Upper lobe of left lung (tissue), 6 donors: Measurements from ENCODE around the gene DHRS7B. TPM values are rescaled to one million over a fixed set of nuclear protein-coding genes. Genes with fewer than 3 reads are reported as not detected.
"Not testable (repeated sequence)": the region's sequence is repeated elsewhere in the genome, so short reads cannot be mapped to it uniquely, and the experiment has no call there.

Experiments used
- ATAC-seq, 2 donors: fragments of 200-7000 bp; cut with Tn5 transposase; one replicate each; pipeline ENCODE4 v1.9.1; 2022; ENCODE audit warnings: mild to moderate bottlenecking in 2 of 2, moderate library complexity in 2 of 2; ENCODE audit not compliant: low FRiP score in 2 of 2
- DNase-seq, 2 donors: peaks; one replicate each; pipeline ENCODE4 v3.0.0-alpha.2; 2019 to 2020
- H3K27ac ChIP-seq, 4 donors: fragments of 200-600 bp; sonication (generic); one replicate each; pipeline ENCODE4 v1.5.1; 2016 to 2019
- H3K27me3 ChIP-seq, 4 donors: fragments of 200-600 bp; sonication (generic); one replicate each; pipeline ENCODE4 v1.5.1; 2017 to 2019
- H3K36me3 ChIP-seq, 4 donors: fragments of 200-600 bp; sonication (generic); one replicate each; pipeline ENCODE4 v1.5.1; 2016 to 2019
- H3K4me1 ChIP-seq, 4 donors: fragments of 200-600 bp; sonication (generic); one replicate each; pipeline ENCODE4 v1.5.1; 2018 to 2019
- H3K4me3 ChIP-seq, 4 donors: fragments of 200-600 bp; sonication (generic); one replicate each; pipeline ENCODE4 v1.5.1; 2017 to 2019; ENCODE audit warnings: mild to moderate bottlenecking in 2 of 4, moderate library complexity in 1 of 4
- H3K9me3 ChIP-seq, 4 donors: fragments of 200-600 bp; sonication (generic); one replicate each; pipeline ENCODE4 v1.5.1; 2018 to 2019
- CTCF ChIP-seq, 6 experiments: fragments of 450-650 bp in 4 of 6; fragments of 200-600 bp in 2 of 6; sonication (generic) in 2 of 6; IDR thresholded peaks; one replicate each; pipeline ENCODE4 v1.5.1; 2016 to 2019; ENCODE audit warnings: antibody characterized with exemption in 6 of 6
- EP300 ChIP-seq, 4 donors: sonication (generic); formaldehyde crosslinking; IDR thresholded peaks; one replicate each; pipeline ENCODE4 v1.5.1; 2017; ENCODE audit warnings: antibody characterized with exemption in 4 of 4, control low read depth in 2 of 4
- POLR2A ChIP-seq, 4 donors: fragments of 450-650 bp; IDR thresholded peaks; one replicate each; pipeline ENCODE4 v1.5.1; 2016 to 2017; ENCODE audit warnings: antibody characterized with exemption in 4 of 4, mild to moderate bottlenecking in 2 of 4
- POLR2AphosphoS5 ChIP-seq, 2 donors: sonication (generic); formaldehyde crosslinking; IDR thresholded peaks; one replicate each; pipeline ENCODE4 v1.5.1; 2017; ENCODE audit warnings: antibody characterized with exemption in 2 of 2
- WGBS, 2 donors: methylation state at CpG; one replicate each; pipeline ENCODE4 v1.1.5; 2017 to 2018; 5-methylcytosine and 5-hydroxymethylcytosine counted together
- total RNA-seq, 6 donors: library from RNA; depleted of rRNA in 4 of 6; stranded (reverse); fragments of >200 nt in 4 of 6; gene quantifications; one replicate each; pipeline versions ENCODE4 v1.1.0 to v1.2.1, GENCODE V29; 2016 to 2021
- donor health status: DM: no; HTN: no; CAD: no; lungs with moderate emphysema.
- donor health status: DM: no; HTN: yes; CAD: no; lungs with severe emphysema.

Gene DHRS7B
- total RNA-seq, 6 donors from 2014 or later, result 16.8 to 47.2 (median 30.2) TPM

DNA sequence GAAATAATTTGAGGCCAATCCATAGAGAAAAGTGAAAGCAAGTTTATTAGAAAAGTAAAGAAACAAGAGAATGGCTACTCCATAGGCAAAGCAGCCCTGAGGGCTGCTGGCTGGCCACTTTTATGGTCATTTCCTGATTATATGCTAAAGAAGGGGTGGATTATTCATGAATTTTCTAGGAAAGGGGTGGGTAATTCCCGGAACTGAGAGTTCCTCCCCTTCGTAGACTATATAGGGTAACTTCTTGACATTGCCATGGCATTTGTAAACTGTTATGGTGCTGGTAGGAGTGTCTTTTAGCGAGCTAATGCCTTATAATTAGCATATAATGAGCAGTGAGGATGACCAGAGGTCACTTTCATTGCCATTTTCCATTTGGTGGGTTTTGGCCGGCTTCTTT, 4.4 kb downstream of the DHRS7B start:
- no peak overlapping the region for H3K4me3 ChIP-seq
- ATAC-seq (no peak), DNase-seq (no peak)
- no peaks in the 10 kb centered on the region for H3K36me3 ChIP-seq
- peaks cover 0 to 6% (median 3%) of the 10 kb centered on the region in 4 donors for H3K9me3 ChIP-seq
- H3K4me1 ChIP-seq, result peaks cover 12 to 27% (median 14%) of the 10 kb centered on the region in 4 donors
- TF ChIP-seq POLR2AphosphoS5 (IDR thresholded peaks at IDR 0.05) (no peak), CTCF (IDR thresholded peaks at IDR 0.05) (no peak), POLR2A (IDR thresholded peaks at IDR 0.05) (no peak), EP300 (IDR thresholded peaks at IDR 0.05) (no peak)
- H3K27ac ChIP-seq, result peak overlapping the region in 1 of 4 donors; percentile 21
- WGBS, 2 donors, result 48 to 65% methylated on average over 4 of the region's 4 CpGs
- no peaks in the 10 kb centered on the region for H3K27me3 ChIP-seq

DNA sequence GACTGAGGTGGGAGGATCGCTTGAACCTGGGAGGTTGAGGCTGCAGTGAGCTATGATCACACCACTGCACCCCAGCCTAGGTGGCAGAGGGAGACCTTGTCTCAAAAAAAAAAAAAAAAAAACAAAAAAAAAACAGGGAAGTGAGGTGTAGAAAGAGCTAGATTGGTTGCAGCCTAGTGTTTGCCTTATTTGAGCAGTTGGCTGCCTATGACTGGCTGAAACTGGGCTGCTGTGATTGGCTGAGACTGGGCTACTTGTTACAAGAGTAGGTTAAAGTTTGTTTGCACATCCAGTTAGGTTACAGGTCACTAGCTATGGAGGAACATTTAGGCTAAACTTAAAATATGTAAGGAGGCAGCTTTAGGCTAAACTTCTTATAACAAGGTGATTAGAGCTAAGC, 5.7 kb downstream of the DHRS7B start:
- Histone ChIP-seq H3K4me3 (no peak overlapping the region), H3K36me3 (no peaks in the 10 kb centered on the region), H3K27me3 (no peaks in the 10 kb centered on the region), H3K27ac (peak overlapping the region in 1 of 4 donors; percentile 46), H3K9me3 (peaks cover 0 to 7% (median 3%) of the 10 kb centered on the region in 4 donors), H3K4me1 (peaks cover 9 to 22% (median 11%) of the 10 kb centered on the region in 4 donors)
- TF ChIP-seq POLR2AphosphoS5 (IDR thresholded peaks at IDR 0.05) (no peak), CTCF (IDR thresholded peaks at IDR 0.05) (no peak), POLR2A (IDR thresholded peaks at IDR 0.05) (no peak), EP300 (IDR thresholded peaks at IDR 0.05) (no peak)
- 95 to 100% methylated on average over 1 of the region's 1 CpG for WGBS, 2 donors
- DNase-seq, result peak in 1 of 2 donors; percentile 52
- ATAC-seq, result peak in 1 of 2 donors; percentile 69

GRCh38 chr17:21134559-21134958, 7.8 kb downstream of the DHRS7B start:
- H3K4me3 ChIP-seq, result no peak overlapping the region
- DNase-seq, result no peak
- WGBS, 2 donors, result 95 to 96% methylated on average over 2 of the region's 2 CpGs
- H3K36me3 ChIP-seq, result no peaks in the 10 kb centered on the region
- peaks cover 0 to 3% (median 0%) of the 10 kb centered on the region in 4 donors for H3K4me1 ChIP-seq
- H3K27me3 ChIP-seq, result no peaks in the 10 kb centered on the region
- no peak for ATAC-seq
- H3K9me3 ChIP-seq, result peaks cover 0 to 9% (median 3%) of the 10 kb centered on the region in 4 donors
- TF ChIP-seq CTCF (IDR thresholded peaks at IDR 0.05) (no peak), POLR2AphosphoS5 (IDR thresholded peaks at IDR 0.05) (no peak), EP300 (IDR thresholded peaks at IDR 0.05) (no peak), POLR2A (IDR thresholded peaks at IDR 0.05) (no peak)
- no peak overlapping the region for H3K27ac ChIP-seq

DNA sequence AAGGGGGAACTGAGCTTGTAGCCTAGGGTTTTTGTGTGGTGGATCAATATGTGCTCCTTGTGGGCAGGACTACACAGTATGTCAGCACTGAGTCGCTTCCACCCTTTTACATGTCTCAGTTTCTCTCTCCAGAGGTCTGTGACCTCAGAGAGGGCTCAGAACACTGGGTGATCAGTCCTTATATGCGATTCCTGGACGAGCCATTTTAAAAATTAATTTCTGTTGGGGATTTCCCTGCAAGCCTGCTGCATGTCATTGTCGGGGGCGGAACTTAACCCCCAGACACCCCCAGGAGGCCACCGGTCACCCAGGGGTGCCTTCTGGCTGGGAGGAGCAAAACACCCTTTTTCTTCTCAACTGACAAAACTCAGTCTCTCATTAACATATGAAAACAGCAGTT, 14.1 kb downstream of the DHRS7B start:
- no peak overlapping the region for H3K4me3 ChIP-seq
- ATAC-seq (no peak), DNase-seq (no peak)
- 73 to 82% methylated on average over 6 of the region's 6 CpGs for WGBS, 2 donors
- H3K27me3 ChIP-seq, result no peaks in the 10 kb centered on the region
- H3K4me1 ChIP-seq, result no peaks in the 10 kb centered on the region
- peaks cover 0 to 3% (median 0%) of the 10 kb centered on the region in 4 donors for H3K9me3 ChIP-seq
- TF ChIP-seq POLR2A (IDR thresholded peaks at IDR 0.05) (no peak), EP300 (IDR thresholded peaks at IDR 0.05) (no peak), POLR2AphosphoS5 (IDR thresholded peaks at IDR 0.05) (no peak), CTCF (IDR thresholded peaks at IDR 0.05) (no peak)
- H3K27ac ChIP-seq, result no peak overlapping the region
- no peaks in the 10 kb centered on the region for H3K36me3 ChIP-seq

- Histone ChIP-seq H3K9me3 (peaks cover 0 to 3% (median 0%) of the 10 kb centered on the region in 4 donors), H3K27me3 (no peaks in the 10 kb centered on the region), H3K36me3 (no peaks in the 10 kb centered on the region), H3K27ac (no peak overlapping the region), H3K4me3 (no peak overlapping the region), H3K4me1 (no peaks in the 10 kb centered on the region)
- no peak for TF ChIP-seq EP300 (IDR thresholded peaks at IDR 0.05)
- no peak for TF ChIP-seq POLR2AphosphoS5 (IDR thresholded peaks at IDR 0.05)
- no peak for TF ChIP-seq CTCF (IDR thresholded peaks at IDR 0.05)
- no peak for TF ChIP-seq POLR2A (IDR thresholded peaks at IDR 0.05)
- 93 to 98% methylated on average over 2 of the region's 2 CpGs for WGBS, 2 donors
- no peak for DNase-seq
- no peak for ATAC-seq
Observed at GRCh38 chr17:21141331-21141730, 14.6 kb downstream of the DHRS7B start.

GRCh38 chr17:21142065-21142464, 15.3 kb downstream of the DHRS7B start:
- WGBS, 2 donors, result 80 to 83% methylated on average over 12 of the region's 12 CpGs
- H3K9me3 ChIP-seq, H3K4me1 ChIP-seq, H3K36me3 ChIP-seq, ATAC-seq, DNase-seq, H3K4me3 ChIP-seq, H3K27me3 ChIP-seq, H3K27ac ChIP-seq: not testable (repeated sequence)
